Fibroblast of pulmonary artery (primary cell): ENCODE data around the gene MOGAT1.
"Not testable (repeated sequence)": the region's sequence is repeated elsewhere in the genome, so short reads cannot be mapped to it uniquely, and the experiment has no call there.

Experiments used
- DNase-seq: peaks from one replicate; pipeline ENCODE4 v3.0.0-alpha.2; 2010; ENCODE audit warnings: low read depth
- H3K4me3 ChIP-seq: replicated peaks from 2 replicates; pipeline ENCODE4 v1.5.1; 2011; ENCODE audit warnings: low read depth, mild to moderate bottlenecking, control low read depth, low read length, moderate library complexity
- TF ChIP-seq, protein P1 (sequence below): IDR thresholded peaks from 2 replicates; pipeline ENCODE4 v1.5.1; 2011; ENCODE audit warnings: mild to moderate bottlenecking, control low read depth, low read length, inconsistent platforms; ENCODE audit errors: missing control alignments

MOGAT1 gene

DNA sequence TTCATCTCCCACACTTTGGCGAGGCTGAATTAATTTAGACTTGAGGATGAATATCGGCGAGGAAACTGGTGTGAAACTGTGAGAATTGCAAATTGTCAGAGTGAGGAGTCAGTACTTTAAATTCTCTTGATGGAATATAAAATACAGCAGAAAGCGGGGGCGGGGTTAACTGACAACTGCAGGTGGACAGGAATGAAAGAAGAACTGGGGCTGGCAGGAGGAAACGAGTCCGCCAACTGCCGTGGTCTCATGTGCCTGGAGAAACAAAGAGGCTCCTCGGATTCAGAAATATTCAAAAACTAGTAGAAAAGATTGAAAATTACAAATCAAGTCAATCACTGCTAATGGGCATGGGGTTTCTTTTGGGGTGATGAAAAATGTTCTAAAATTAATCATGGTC lies 44.3 kb downstream of the MOGAT1 start:
- DNase-seq: no peak
- TF ChIP-seq, protein P1, sequence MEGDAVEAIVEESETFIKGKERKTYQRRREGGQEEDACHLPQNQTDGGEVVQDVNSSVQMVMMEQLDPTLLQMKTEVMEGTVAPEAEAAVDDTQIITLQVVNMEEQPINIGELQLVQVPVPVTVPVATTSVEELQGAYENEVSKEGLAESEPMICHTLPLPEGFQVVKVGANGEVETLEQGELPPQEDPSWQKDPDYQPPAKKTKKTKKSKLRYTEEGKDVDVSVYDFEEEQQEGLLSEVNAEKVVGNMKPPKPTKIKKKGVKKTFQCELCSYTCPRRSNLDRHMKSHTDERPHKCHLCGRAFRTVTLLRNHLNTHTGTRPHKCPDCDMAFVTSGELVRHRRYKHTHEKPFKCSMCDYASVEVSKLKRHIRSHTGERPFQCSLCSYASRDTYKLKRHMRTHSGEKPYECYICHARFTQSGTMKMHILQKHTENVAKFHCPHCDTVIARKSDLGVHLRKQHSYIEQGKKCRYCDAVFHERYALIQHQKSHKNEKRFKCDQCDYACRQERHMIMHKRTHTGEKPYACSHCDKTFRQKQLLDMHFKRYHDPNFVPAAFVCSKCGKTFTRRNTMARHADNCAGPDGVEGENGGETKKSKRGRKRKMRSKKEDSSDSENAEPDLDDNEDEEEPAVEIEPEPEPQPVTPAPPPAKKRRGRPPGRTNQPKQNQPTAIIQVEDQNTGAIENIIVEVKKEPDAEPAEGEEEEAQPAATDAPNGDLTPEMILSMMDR: no peak
- no peak overlapping the region for H3K4me3 ChIP-seq

DNA sequence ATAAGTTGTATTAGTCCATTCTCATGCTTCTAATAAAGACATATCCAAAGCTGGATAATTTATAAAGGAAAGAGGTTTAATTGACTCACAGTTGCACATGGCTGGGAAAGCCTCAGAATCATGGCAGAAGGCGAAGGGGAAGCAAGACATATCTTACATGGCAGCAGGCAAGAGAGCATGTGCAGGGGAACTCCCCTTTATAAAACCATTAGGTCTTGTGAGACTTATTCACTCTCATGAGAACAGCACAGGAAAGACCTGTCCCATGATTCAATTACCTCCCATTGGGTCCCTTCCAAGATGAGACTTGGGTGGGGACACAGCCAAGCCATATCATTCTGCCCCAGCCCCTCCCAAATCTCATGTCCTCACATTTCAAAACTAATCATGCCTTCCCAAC lies 48.3 kb downstream of the MOGAT1 start:
- DNase-seq, H3K4me3 ChIP-seq: not testable (repeated sequence)

DNA sequence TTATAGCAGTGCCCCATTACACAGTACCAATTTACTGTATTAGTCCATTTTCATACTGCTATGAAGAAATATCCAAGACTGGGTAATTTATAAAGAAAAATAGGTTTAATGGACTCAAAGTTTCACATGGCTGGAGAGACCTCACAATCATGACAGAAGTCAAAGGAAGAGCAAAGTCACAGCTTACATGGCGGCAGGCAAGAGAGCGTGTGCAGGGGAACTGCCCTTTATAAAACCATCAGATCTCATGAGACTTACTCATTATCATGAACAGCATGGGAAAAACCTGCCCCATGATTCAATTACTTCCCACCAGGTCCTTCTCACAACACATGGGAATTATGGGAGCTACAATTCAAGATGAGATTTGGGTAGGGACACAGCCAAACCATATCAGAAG lies 50.1 kb downstream of the MOGAT1 start:
- not testable (repeated sequence) for H3K4me3 ChIP-seq, DNase-seq

DNA sequence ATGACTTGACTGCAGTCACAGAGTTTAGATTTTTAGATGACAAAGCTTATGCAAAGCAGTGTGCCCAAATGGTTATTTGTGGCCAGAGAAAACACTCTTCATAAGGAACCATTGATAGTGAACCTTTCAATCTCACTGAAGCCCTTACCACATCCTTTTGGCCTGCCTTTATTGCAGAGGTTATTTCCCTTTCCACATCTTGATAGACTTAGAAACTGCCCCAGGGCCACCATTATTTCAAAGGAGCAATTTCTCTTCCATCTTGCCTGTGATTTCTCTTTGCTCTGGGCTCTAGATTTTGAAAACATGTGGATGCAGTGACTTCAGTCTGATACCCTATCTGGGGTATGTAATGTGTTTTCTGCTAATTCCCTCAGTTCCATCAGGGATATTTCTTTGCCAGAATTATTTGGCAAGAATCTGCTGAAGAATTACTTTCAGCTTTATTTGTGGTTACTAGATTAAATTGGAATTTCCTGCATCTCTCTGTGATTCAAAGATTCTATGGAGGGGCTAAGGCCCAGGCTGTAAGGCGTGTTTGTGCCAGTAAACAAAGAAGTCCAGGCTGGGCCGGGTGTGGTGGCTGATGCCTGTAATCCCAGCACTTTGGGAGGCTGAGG lies 51.0 kb downstream of the MOGAT1 start:
- TF ChIP-seq, protein P1: no peak
- H3K4me3 ChIP-seq: no peak overlapping the region
- DNase-seq: peak; percentile 89

DNA sequence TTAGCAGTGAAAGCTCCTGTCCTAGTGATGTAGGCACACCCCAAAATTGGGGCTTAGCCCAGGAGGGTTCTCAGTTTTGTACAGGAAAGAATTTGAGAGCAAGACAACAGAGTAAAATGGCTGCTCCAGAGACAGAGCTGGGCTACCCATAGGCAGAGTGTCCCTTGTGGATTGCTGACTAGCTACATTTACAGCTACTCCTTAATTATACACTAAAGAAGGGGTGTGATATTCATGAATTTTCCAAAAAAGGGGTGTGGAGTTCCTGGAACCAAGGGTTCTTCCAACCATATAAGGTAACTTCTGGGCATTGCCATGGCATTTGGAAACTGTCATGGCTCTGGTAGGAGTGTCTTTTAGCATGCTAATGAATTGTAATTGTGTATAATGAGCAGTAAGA lies 52.8 kb downstream of the MOGAT1 start:
- TF ChIP-seq, protein P1: no peak
- DNase-seq: no peak
- H3K4me3 ChIP-seq: no peak overlapping the region

DNA sequence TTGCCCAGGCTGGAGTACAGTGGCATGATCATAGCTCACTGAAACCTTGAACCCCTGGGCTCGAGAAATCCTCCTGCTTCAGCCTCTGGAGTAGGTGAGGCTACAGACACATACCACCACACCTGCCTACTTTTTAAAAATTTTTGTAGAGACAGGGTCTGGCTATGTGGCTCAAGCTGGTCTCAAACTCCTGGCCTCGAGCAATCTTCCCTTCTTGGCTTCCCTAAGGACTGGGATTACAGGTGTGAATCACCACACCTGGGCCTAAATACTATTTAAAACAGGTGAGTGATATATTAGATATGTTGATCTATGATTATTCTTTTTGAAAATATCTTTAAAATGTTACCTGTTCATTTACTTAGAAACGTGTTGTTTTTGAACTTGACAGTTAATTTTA lies 57.2 kb downstream of the MOGAT1 start:
- TF ChIP-seq, protein P1: no peak
- DNase-seq: no peak
- no peak overlapping the region for H3K4me3 ChIP-seq

DNA sequence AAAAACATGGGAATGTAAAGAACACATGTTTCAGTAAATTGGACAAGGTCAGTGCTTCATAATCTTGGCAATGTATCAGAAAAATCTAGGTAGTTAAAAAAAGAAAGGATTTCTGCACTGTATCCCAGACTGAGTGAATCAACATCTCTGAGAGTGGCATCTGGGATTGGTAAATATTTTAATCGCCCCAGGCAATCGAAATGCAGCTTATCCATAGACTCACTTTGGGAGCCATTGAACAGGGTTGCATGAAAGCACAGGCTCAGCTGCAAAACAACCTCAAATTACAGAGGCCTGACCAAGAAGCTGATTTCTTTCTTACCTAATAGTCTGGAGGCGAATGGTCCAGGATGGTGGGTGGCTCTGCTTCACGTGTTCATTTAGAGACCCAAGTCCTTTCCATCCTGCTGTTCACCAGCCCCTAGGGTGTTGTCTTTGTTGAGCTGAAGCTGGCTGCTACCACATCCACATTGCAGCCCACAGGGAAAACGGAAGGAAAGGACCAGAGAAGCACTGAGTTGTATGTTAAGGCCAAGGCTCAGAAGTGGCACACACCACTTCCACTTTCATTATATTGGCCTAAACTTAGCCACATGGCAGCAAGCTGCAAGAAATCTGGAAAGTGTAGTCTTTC lies 59.0 kb downstream of the MOGAT1 start:
- TF ChIP-seq, protein P1: no peak
- no peak for DNase-seq
- no peak overlapping the region for H3K4me3 ChIP-seq

DNA sequence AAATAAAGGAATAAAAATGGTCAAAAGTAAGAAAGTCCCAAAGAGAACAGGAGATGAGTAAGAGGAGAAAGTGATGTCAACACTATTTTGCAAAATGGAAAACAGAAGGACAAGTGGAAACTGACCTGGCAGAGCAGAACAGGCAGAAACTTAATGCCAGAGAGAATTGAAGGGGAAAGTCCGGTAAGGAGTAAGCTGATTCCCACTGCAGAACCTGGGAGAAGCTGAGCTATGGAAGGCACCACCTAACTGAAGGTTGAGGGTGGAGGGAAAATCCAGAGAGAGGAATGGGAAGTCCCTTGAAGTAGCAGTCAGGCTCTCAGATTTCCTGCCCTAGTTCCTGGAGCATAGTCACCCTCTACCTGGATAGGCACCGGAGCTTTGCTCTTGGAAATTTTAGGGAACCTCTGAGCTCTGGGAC lies 59.8 kb downstream of the MOGAT1 start:
- no peak overlapping the region for H3K4me3 ChIP-seq
- no peak for DNase-seq
- TF ChIP-seq, protein P1: no peak
